ENCODE data around the gene STIM2. TPM values are rescaled to one million over a fixed set of nuclear protein-coding genes. Genes with fewer than 3 reads are reported as not detected.
A peak's percentile ranks its signal among the peaks of the same experiment; 100 is the strongest.
"Not testable (repeated sequence)": the region's sequence is repeated elsewhere in the genome, so short reads cannot be mapped to it uniquely, and the experiment has no call there.

Gene STIM2
- total RNA-seq = 10 to 100 TPM; 16.9 to 29.5 (median 22.4) TPM

DNA sequence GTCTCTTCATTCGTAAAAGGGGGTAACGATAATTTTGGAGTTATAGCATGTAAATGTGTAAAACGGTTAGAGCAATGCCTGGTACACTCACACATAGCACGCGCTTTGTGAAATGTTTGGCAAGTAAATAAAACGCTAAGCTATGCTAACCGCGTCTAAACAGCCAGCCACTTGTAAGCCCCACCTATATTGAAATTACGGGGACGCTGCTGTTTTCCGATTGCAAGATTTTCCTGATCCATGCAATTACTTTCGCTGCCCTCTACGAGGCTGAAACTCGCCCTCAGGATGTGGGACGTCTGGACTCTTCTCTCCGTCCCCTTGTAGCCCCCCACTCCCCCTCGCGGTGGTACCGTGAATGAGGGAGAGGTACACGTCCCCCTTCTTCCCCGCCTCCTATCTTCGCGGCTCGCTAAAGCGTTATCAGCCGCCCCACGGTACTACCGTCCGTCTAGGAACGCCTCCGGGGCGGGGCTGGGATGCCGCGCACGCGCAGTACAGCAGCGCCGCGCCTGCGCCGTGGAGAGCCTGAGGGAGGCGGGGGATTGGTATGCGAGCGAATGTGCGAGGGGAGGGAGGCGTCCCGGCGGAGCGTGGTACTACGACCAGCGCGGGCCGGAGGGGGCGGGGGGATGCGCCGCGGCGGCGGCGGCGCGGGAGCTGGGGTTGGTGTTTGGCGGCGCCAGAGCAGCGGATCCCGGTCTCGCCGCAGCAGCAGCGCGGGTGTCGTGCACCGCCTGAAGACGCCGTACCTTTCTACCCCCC, at the start of gene STIM2:
TSS of gene STIM2 (plus strand) at position 685 of the 765 bp plus-strand sequence.
- TF ChIP-seq, protein P1, sequence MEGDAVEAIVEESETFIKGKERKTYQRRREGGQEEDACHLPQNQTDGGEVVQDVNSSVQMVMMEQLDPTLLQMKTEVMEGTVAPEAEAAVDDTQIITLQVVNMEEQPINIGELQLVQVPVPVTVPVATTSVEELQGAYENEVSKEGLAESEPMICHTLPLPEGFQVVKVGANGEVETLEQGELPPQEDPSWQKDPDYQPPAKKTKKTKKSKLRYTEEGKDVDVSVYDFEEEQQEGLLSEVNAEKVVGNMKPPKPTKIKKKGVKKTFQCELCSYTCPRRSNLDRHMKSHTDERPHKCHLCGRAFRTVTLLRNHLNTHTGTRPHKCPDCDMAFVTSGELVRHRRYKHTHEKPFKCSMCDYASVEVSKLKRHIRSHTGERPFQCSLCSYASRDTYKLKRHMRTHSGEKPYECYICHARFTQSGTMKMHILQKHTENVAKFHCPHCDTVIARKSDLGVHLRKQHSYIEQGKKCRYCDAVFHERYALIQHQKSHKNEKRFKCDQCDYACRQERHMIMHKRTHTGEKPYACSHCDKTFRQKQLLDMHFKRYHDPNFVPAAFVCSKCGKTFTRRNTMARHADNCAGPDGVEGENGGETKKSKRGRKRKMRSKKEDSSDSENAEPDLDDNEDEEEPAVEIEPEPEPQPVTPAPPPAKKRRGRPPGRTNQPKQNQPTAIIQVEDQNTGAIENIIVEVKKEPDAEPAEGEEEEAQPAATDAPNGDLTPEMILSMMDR (IDR thresholded peaks at IDR 0.05) = no peak
- ATAC-seq (ENCODE audit: low FRiP score) (peak; percentile 91), DNase-seq (ENCODE audit: low spot score) (peak; percentile 79)

DNA sequence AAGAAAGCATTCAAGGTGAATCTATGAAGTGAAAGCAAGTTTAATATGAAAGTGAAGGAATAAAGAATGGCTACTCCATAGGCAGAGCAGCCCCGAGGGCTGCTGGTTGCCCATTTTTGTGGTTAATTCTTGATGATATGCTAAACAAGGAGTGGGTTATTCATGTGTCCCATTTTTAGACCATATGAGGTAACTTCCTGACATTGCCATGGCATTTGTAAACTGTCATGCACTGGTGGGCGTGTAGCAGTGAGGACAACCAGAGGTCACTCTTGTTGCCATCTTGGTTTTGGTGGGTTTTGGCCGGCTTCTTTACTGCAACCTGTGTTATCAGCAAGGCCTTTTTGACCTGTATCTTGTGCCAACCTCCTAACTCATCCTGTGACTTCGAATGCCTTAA, 49.1 kb upstream of the STIM2 start:
- ATAC-seq (ENCODE audit: low FRiP score); DNase-seq (ENCODE audit: low spot score): not testable (repeated sequence)

DNA sequence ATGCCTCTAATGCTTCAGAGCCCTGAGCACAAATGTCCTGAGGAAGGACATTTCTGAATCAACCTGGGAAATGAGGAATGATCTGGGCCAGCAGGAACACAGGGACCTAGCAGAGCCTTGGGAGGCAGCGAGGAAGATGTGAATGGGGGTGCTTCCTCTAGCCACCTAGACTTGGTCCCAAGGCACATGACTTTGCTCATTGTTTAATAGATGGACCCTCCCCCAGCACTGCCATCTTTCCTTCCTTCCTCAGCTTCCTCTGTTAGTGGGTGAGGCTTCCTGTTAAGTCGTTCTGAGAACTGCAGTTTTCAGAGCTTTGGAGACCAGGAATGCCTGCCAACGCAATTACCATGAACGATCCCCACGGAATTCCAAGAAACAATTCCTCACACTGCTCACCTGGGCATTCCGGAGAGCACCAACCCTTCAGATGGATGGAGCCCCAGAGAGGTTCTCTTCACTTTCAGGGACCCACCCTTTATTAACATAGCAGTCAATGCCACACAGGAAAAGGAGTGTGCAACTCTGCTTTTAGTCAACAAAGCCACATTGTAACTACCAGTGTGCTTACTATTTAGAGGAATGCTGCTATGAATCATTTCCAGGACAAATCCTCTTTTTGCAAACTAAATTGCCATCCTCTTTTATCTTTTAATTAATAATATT, 48.5 kb upstream of the STIM2 start:
- TF ChIP-seq, protein P1 (IDR thresholded peaks at IDR 0.05) = no peak
- ATAC-seq (ENCODE audit: low FRiP score) (no peak), DNase-seq (ENCODE audit: low spot score) (no peak)

DNA sequence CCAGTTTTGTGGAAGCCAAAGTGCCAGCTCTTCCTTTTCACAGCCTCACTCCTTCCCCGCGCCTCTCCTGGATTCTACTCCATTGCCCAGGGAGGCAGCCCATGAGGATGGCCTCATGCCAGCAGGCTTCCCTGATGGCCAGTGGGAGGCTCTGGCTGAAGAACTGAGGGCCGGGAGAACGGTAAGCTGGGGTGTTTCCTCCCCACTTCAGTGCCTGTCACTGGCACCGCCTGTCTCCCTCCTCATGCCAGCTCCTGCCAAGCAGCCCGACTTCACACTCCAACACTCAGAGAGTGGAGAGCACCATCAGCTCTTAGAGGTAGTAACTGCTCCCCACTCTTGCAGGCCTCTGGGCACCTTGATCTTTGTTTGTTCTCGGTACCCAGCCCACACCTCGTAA, 46.9 kb upstream of the STIM2 start:
- DNase-seq (ENCODE audit: low spot score) (no peak), ATAC-seq (ENCODE audit: low FRiP score) (peak; percentile 63)
- TF ChIP-seq, protein P1 (IDR thresholded peaks at IDR 0.05) = no peak

DNA sequence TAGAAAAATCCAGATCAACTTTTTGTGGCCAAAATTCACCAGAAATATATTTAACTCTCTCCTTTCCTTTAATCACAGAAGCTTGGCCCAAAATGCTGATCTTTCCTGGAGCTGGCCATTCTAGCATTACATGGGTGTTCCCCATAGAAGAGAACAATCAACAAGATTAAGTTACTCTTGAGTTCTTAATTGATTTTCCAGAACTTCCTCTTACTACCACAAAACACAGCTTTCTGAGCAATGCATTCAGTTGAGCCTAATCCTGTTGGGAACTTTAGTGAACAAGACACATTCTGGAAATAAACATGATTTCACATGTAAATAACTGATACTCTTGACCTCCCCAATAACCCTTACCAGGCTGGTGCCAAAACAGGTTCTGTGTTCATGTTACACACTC, 45.4 kb upstream of the STIM2 start:
- DNase-seq (ENCODE audit: low spot score) (no peak), ATAC-seq (ENCODE audit: low FRiP score) (no peak)
- TF ChIP-seq, protein P1 (IDR thresholded peaks at IDR 0.05) = no peak

DNA sequence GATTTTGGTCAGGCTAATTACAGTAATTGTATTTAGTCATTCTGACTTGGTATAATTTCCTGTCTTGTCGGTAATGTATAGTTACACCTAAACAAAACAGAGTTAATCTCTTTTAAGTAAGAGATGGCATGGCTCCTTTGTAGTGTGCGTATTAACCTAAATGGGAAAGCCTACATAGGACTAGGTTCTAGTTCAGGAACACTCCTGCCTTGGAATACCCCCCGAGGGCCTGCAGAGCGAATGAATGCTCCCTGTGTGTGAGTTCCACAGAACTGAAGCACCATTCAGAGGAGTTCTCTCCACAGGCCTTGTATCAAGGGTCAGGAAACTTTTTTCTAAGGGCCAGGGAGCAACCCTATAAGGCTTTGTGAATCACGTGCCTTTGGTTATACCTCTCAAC, 44.9 kb upstream of the STIM2 start:
- TF ChIP-seq, protein P1 (IDR thresholded peaks at IDR 0.05) = no peak
- no peak for DNase-seq (ENCODE audit: low spot score)
- no peak for ATAC-seq (ENCODE audit: low FRiP score)

DNA sequence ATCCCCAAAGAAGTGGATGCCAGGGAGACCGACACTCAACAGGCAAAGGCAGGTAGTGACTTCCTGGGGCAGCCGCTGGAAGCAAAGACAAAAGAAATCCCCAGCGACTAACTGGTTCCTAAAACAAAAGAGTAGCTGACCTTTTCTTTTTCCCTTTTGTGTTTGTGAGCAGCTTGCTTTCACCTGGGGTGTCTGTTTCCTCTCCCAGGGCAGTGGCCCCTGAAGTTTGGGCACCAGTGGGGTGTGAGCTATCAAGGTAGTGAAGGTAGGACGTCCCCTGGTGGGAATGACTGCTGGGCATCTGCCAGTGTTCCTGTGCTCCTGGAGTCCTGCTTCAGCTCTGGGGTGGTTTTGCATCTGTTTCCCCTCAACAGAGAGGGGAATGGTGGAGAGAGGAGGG, 41.6 kb upstream of the STIM2 start:
- DNase-seq (ENCODE audit: low spot score) = no peak
- no peak for ATAC-seq (ENCODE audit: low FRiP score)
- TF ChIP-seq, protein P1 (IDR thresholded peaks at IDR 0.05) = no peak
